ENCODE results near the gene C10orf90. TPM values are rescaled to one million over a fixed set of nuclear protein-coding genes. Genes with fewer than 3 reads are reported as not detected.

Gene C10orf90
- total and polyA plus RNA-seq, 2 of the 8 experiments (the other 6 are each of a cell fraction or from before 2014, with no cell fraction given) = 0.21 TPM; not detected in 1

DNA sequence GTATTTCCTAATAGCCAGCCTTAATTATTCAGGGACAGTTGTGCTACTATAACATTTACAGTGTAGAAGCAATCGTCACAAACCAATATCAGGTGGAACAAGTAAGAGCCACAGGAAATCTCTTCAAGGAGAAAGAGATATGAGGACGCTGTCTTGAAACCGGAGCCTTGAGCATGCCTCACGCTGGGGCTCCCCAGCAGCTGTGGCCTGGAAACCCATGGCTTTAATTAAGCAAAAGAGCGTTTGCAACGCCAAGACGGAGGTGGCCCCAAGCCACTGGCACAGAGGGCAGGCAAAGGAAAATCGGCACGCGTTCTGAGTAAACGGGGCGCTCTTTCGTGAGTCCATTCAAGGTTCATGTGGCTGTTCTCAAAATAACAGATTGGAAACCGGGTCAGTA is 84.4 kb downstream of the C10orf90 start (continued):
- TF ChIP-seq, protein P1, sequence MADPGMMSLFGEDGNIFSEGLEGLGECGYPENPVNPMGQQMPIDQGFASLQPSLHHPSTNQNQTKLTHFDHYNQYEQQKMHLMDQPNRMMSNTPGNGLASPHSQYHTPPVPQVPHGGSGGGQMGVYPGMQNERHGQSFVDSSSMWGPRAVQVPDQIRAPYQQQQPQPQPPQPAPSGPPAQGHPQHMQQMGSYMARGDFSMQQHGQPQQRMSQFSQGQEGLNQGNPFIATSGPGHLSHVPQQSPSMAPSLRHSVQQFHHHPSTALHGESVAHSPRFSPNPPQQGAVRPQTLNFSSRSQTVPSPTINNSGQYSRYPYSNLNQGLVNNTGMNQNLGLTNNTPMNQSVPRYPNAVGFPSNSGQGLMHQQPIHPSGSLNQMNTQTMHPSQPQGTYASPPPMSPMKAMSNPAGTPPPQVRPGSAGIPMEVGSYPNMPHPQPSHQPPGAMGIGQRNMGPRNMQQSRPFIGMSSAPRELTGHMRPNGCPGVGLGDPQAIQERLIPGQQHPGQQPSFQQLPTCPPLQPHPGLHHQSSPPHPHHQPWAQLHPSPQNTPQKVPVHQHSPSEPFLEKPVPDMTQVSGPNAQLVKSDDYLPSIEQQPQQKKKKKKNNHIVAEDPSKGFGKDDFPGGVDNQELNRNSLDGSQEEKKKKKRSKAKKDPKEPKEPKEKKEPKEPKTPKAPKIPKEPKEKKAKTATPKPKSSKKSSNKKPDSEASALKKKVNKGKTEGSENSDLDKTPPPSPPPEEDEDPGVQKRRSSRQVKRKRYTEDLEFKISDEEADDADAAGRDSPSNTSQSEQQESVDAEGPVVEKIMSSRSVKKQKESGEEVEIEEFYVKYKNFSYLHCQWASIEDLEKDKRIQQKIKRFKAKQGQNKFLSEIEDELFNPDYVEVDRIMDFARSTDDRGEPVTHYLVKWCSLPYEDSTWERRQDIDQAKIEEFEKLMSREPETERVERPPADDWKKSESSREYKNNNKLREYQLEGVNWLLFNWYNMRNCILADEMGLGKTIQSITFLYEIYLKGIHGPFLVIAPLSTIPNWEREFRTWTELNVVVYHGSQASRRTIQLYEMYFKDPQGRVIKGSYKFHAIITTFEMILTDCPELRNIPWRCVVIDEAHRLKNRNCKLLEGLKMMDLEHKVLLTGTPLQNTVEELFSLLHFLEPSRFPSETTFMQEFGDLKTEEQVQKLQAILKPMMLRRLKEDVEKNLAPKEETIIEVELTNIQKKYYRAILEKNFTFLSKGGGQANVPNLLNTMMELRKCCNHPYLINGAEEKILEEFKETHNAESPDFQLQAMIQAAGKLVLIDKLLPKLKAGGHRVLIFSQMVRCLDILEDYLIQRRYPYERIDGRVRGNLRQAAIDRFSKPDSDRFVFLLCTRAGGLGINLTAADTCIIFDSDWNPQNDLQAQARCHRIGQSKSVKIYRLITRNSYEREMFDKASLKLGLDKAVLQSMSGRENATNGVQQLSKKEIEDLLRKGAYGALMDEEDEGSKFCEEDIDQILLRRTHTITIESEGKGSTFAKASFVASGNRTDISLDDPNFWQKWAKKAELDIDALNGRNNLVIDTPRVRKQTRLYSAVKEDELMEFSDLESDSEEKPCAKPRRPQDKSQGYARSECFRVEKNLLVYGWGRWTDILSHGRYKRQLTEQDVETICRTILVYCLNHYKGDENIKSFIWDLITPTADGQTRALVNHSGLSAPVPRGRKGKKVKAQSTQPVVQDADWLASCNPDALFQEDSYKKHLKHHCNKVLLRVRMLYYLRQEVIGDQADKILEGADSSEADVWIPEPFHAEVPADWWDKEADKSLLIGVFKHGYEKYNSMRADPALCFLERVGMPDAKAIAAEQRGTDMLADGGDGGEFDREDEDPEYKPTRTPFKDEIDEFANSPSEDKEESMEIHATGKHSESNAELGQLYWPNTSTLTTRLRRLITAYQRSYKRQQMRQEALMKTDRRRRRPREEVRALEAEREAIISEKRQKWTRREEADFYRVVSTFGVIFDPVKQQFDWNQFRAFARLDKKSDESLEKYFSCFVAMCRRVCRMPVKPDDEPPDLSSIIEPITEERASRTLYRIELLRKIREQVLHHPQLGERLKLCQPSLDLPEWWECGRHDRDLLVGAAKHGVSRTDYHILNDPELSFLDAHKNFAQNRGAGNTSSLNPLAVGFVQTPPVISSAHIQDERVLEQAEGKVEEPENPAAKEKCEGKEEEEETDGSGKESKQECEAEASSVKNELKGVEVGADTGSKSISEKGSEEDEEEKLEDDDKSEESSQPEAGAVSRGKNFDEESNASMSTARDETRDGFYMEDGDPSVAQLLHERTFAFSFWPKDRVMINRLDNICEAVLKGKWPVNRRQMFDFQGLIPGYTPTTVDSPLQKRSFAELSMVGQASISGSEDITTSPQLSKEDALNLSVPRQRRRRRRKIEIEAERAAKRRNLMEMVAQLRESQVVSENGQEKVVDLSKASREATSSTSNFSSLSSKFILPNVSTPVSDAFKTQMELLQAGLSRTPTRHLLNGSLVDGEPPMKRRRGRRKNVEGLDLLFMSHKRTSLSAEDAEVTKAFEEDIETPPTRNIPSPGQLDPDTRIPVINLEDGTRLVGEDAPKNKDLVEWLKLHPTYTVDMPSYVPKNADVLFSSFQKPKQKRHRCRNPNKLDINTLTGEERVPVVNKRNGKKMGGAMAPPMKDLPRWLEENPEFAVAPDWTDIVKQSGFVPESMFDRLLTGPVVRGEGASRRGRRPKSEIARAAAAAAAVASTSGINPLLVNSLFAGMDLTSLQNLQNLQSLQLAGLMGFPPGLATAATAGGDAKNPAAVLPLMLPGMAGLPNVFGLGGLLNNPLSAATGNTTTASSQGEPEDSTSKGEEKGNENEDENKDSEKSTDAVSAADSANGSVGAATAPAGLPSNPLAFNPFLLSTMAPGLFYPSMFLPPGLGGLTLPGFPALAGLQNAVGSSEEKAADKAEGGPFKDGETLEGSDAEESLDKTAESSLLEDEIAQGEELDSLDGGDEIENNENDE (IDR thresholded peaks at IDR 0.05; ENCODE audit: insufficient replicate concordance, low read length) = no peak

Data from H1 (cell line).